HG03565 (cell line): ENCODE data around the gene OR51E2.

Experiments
- ATAC-seq: cut with Tn5 transposase; IDR thresholded peaks from one replicate; pipeline ENCODE4 v1.9.1; 2021; ENCODE audit warnings: mild to moderate bottlenecking, moderate library complexity; ENCODE audit not compliant: unreplicated experiment

The OR51E2 gene

DNA sequence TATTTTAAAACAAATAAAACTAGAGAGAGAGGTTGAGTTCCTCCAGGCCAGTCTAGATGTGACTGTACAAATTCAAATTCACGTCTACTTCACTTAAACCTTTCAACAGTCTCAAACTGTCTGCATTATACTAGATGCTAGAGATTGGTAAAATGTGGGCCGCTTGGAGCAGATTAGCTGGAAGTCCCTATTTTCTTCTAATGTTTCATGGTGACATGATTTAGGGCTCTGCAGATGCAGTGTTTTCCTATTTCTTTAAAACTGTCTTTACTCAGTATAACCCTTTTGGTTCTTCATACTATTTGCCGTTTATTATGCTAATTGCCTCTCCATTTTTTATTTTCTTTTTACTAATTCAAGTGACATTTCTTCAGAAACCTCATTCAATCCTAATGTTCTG, 33.5 kb downstream of the OR51E2 start:
- ATAC-seq, result no peak

DNA sequence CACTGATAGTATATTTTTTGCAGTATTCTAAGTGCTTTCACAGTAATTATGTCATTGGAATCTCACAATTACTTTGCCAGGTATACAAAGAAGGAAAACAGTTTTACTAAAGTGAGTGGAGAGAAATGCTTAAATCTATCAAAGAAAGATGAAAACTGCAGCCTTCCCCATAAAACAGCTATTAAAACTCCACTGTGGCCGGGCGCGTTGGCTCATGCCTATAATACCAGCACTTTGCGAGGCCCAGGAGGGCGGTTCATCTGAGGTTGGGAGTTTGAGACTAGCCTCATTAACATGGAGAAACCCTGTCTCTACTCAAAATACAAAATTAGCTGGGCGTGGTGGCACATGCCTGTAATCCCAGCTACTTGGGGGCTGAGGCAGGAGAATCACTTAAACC, 34.8 kb downstream of the OR51E2 start:
- no peak for ATAC-seq

DNA sequence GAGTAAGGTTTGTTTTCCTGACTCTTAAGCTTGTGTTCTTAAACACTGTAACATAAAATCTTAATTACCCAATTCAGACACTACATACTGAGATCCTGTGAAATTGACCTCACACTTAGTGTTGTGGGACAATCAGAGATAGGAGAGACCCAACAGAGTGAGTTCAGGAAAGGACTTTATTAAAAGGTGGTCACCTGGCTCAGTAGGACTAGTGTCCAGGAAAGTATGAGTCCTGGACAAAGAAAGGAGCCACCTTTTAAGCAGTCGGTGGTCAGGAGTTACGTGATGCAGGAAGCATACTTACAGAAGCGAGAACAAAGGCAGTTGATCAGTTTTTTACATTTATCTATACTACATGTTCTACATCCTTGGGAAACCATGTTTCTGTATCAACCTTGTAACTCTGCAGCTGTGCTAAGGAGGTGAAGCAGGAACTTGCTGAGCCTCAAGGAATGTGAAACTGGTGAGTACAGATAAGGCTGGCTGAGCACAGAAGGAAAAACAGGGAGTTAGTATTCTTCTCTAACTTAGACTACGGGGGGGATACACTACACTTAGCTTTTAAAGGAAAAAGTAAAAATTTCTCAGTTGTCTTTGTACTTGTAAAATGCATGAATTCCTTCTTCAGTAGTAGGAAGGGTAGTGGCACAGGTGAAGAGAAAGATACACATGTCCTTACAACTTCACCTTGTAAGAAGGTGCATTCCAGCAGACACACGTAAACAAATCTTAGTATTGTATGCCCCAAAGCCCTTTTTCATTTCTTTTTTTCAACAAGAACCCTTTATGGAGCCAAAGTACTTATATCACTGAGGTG, 38.8 kb downstream of the OR51E2 start:
- no peak for ATAC-seq

DNA sequence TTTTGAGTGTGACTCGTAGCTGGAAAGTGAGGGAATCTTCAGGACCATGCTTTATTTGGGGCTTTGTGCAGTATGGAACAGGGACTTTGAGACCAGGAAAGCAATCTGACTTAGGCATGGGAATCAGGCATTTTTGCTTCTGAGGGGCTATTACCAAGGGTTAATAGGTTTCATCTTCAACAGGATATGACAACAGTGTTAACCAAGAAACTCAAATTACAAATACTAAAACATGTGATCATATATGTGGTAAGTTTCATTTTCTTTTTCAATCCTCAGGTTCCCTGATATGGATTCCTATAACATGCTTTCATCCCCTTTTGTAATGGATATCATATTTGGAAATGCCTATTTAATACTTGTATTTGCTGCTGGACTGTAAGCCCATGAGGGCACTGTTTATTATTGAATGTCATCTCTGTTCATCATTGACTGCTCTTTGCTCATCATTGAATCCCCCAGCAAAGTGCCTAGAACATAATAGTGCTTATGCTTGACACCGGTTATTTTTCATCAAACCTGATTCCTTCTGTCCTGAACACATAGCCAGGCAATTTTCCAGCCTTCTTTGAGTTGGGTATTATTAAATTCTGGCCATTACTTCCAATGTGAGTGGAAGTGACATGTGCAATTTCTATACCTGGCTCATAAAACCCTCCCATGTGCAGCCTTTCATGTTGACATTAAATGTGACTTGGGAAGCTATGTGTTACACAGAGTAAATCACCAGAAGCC, 42.9 kb downstream of the OR51E2 start:
- peak; percentile 52 for ATAC-seq

DNA sequence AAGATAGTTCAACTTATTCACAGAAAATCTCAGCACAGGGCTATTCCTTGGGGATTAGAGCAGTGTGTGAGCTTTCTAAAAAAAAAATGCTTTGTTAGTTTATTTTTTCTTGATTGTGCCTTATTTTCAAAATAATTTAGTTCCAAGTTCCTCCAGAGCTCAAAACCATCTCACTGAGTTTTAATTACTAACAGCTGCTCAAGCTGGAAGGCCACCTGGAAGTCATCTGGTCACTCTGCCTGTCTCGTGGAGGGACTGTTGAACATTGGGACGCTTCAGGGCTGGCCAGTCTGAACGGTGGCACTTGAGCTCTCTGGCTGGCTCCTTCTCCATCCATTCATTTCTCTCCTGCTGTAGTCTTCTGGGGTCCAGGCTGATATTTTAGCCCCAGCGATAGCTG, 49.9 kb downstream of the OR51E2 start:
- no peak for ATAC-seq

DNA sequence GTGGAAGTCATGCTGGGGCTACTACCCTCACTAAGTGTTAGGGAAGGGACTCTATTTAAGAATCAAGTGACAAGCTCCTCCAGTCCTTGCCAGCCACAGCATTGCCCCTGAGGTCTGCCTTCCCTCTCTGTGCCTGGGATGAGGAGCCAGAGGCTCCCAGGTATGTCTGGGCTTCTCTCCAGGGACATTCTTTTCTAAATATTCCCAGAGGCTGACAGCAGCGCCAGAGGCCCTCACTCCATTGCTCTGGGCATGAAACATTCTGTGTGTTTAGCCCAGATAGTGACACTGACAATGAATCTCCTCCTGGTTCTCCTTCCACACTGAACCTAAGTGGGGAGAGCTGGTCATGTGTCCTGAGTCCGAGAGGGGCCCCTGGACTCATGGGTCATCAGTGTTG, 51.7 kb downstream of the OR51E2 start:
- no peak for ATAC-seq

DNA sequence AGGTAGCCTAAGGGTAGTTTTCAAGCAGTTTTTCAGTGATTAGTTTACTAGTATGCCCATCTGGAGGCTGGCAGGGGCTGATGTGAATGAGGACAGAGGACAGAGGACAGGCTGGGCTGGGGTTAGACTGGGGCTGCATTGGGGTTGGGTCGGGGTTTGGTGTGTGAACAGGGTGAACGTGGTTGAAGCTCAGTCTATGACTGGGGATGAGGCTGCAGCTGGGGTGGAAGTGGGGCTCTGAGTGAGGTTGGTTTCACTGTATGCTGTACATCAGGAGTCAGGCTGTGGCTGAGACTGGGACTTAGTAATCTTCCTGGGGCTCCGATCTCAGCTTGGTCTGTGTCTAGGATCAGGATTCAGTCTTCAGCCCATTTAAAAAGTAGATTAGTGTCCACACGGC, 53.4 kb downstream of the OR51E2 start:
- no peak for ATAC-seq

DNA sequence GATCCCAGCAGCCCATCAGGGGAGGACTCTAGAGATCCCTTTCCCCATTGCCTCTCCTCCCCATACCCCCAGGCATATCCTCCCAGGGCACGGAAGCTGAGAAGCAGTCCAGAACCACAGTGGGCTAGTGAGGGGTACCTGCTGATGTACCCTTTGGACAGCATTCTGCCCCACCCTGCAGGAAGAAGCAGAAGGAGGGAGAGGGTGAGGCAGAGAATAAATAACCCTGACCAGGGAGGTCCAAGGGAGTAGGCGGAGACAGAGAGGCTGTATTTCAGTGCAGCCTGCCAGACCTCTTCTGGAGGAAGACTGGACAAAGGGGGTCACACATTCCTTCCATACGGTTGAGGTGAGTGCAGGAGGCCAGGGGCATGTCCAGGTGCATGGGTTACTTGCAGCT, 54.0 kb downstream of the OR51E2 start, which contains the start of gene OR51E1:
Gene OR51E1, plus strand, starts transcription at position 301 of the 400 bp plus-strand sequence. CDS start 8,545 bp downstream, outside the sequence.
- ATAC-seq, result no peak

DNA sequence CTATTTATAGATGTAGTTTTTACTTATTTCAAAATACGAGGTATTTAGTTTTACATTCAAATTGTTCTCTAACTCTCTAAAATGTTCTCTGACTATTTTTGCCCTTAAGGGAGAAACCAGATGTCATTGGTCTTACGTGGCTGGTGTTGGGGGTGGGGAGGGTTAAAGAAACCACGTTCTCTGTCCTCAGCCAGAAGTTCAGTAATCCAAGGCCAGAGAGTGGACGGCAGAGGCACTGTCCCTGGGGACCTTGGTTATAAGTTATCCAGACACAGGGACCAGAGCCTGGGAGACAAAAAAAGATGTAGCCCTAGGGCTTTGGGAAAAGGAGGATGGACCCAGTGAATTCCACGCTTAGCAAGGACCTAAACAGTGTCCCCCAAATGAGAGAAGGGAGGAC, 54.6 kb downstream of the OR51E2 start:
- no peak for ATAC-seq

DNA sequence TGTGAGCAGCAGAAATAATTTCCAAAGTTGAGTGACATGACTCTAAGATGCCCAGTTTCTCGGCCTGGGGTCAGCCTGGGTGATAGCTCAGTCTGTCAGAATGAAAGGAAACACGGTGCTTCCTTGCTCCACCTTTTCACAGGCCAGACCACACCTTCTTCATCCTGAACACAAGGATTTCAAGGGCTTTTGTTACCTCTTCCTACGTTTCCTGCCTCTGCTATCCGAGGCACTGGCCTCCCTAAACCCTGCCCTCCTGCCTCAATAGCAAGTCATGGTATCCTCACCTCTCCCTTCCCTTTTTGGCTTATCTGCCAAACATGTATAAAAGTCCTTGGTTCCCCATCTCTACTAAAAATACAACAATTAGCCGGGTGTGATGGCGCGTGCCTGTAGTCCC, 55.6 kb downstream of the OR51E2 start:
- no peak for ATAC-seq

DNA sequence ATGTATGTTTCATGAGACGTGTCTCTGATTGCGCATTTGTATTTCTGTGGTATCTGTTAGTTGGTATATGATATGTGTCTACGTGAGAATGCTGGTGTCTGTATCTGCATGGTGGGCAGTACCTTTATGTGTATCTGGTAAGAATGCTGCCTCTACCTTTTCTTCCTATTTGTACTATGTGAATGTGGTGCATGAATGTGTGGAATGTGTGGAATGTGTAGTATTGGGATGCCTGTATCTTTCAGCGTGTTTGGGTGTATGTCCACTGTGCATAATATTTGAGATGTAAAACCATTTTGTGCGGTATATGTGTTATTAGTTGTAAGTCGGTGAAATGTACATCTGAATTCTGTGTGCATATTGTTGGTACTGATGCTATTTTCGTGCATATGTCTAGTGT, 56.2 kb downstream of the OR51E2 start:
- no peak for ATAC-seq

DNA sequence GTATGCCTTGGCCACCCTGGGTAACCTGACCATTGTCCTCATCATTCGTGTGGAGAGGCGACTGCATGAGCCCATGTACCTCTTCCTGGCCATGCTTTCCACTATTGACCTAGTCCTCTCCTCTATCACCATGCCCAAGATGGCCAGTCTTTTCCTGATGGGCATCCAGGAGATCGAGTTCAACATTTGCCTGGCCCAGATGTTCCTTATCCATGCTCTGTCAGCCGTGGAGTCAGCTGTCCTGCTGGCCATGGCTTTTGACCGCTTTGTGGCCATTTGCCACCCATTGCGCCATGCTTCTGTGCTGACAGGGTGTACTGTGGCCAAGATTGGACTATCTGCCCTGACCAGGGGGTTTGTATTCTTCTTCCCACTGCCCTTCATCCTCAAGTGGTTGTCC, 57.7 kb downstream of the OR51E2 start:
- ATAC-seq, result no peak

DNA sequence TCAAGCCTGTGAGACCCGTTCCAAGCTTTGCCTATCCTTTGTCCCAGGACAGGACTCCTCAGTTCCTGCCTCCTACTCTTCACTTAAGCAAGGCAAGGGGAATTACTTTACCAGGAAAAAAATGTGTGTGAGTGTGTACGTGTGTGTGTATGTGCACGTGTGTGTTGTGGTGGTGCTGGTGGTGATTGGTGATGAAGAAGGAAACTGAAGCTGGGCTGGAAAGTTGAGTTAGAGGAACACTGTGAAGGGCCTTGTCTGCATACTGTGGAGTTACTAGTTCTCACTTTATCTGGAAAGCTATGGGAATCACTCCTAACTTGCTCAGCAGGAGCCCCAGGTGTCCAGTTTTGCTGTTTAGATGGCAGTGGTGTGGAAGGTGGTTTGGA, 60.0 kb downstream of the OR51E2 start:
- ATAC-seq, result no peak

DNA sequence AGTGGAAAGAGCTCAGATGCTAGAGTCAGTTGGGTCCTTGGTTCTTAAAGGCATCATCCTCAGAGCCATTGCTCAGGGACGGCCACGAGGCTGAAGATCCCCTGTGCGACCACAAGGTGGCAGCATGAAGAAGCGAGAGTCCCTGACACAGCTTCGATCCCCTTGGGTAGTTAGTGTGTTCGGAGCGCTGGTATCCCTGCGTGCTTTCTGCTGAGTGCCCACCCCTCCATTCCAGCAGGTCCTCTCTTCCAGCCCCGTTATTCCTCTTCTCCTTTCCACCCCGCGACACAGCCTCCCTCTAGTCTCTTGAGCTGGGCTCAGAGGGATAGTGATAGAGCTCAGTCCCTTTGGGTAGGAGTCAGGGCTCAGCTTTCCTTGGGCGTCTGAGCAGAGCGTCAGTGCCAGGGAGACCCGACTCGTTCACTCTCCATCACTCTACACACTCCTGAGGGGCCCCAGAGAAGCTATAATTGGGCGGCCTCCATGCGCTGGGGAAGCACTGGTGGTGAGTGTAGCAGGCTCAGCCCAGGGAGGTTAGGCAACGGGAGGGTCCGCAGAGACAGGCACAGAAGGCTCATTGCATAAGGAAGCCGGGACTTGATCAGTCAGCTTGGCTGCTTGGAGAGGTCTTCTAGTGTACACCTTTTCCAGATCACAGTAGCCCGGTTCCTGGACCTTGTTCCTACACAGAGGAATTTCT, 60.5 kb downstream of the OR51E2 start, which contains the start of gene OR51D1:
Gene OR51D1, plus strand, starts transcription at position 516 of the 700 bp plus-strand sequence. CDS start 2,314 bp downstream, outside the sequence.
- ATAC-seq, result peak; percentile 95

DNA sequence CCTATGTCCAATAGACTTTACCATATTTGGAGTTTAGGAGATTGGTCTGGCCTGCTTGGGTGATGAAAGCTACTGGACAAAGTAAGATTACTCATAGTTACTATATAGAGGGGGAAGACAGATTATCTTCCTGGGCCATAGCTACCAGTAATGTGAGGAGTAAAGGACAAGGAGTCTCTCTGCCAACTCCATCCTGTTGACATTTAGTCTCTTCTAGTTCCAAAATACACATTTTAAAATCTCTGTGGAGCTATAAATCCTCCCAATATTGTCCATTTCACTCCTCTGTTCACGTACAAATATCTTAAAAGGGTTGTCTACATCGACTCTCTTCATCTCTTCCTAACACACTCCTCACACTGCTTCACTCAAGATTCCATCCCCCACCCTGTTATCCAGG, 61.5 kb downstream of the OR51E2 start:
- no peak for ATAC-seq
